K562 treated with DMSO at 1 percent for 24 hours (cell line): ENCODE results near the gene TRMT61B. TPM values are rescaled to one million over a fixed set of nuclear protein-coding genes. Genes with fewer than 3 reads are reported as not detected.

Experiments used
- total RNA-seq: library from RNA; unstranded; fragments of 300-600 nt; gene quantifications from 2 replicates; pipeline ENCODE4 v1.2.3, GENCODE V29; 2022; ENCODE audit warnings: low read depth; ENCODE audit not compliant: insufficient read depth

TRMT61B gene
- total RNA-seq, result 15.8 and 18.1 TPM in 2 replicates

DNA sequence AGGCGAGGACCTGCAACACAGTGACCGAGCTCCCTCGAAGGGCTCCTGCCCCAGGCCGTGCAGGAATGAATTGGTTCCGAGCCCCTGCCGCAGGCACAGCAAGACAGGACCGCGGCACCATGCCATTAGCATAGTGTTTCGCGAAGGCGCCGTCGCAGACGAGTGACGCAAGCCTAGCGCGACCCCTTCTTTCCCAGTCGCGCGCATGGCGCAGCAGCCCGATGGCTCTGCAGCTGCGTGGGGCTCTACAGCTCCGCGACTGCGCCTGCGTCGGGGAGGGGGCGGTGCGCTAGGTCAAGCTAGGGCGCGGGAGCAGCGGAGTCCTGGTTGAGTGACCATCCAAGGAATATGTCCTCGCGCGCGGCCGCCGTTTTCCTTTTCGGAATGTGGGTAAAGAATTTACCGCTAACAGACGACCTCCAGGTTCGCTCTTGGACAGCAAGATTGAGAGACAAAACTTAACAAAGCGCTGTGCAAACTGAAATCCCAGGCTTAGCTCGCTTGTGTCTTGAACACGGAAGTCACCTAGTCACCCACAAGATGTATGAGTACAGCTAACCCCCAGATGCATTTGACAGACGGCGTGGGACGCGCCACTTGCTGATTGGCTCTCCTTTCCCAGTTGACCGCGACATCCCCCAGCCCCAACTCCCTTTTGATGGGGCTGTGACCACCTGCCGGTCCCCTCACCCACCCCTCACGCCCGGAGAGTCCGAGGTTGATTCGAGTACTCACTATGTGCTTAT lies at the start of gene TRMT61B:
TRMT61B (minus strand) TSS at position 164 of the 746 bp plus-strand sequence; CDS start at position 132, 32 bp downstream.

DNA sequence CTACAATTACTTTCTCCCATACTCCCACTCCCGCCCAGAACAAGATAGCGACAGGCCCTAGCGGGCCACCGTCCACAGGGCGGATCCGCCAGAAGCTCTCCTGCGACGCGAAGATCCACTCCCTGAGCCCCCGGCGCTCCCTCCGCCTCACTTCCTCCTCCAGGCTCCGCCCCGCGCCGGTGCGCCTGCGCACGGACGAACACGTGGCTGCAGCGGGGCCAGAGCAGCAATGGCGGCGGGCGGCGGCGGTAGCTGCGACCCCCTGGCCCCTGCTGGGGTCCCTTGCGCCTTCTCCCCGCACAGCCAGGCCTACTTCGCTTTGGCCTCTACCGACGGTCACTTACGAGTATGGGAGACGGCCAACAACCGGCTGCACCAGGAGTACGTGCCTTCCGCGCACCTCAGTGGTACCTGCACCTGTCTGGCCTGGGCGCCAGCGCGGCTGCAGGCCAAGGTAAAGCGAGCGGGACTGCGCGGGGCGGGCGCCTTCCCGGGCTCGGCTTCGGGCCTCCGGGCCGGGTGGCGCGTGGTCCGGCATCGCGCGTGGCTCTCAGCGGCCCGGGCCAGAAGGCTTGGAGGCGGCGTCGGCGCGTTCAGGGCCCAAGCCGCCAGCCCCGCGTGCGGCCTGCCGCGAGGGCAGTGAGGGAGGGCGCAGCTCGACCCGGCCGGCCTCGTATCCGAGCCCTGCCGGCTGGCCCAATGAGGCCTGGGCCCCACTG lies 24.5 kb upstream of the TRMT61B start, which contains the start of gene WDR43:
WDR43 (plus strand) TSS at position 198 of the 719 bp plus-strand sequence; CDS start at position 230, 32 bp downstream.

DNA sequence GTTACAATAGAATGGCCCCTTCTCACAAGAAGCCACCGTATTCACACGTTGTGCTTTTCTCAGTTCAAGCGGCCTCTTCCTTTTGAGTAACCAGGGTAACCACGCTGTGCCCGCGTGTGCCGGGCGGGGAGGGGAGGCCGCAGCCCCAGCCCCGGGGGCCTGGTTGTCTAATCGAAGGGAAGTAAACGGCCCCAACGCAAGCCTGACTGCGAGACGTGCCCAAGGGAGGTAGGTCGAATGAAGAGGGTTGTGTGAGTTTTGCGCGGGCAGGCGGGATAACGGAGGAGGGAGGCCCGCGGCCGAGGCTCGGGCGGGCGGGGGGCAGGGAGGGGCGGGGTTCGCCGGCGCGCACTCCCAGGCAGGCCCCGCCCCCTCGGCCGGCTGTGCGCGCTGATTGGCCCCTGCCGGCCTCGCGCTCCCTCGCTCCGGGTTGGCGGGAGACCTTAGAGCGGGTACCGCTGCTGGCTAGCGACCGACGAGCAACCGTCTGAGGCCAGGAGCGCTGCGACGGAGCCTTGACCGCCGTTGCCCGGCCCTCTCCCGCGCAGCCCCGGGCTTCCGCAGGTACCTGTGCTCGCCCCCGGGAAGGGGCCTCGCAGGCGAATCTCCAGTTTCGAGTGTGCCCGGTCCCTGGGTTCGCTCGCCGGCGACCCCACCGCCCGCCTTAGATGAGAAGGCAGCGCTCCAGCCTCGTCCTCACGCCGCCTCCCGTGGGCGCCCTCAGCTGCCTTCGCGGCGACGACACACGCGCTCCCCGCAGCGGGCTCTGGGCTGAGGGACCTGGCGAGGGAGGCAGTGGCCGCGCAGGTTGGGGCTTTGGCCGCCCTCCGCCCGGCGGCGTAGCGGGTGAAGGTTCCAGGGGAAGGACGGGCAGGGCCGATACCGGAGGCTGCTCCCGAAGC lies 59.5 kb downstream of the TRMT61B start, which contains the start of gene SPDYA:
SPDYA (plus strand) TSS at position 451 of the 902 bp plus-strand sequence. CDS start 5,181 bp downstream, outside the sequence.

Other genes starting within 250 kb of the TRMT61B start
- 48.3 and 61.6 TPM in 2 replicates for gene PPP1CB, start 118.5 kb downstream of the TRMT61B start, total RNA-seq
- gene SPDYA, start 59.5 kb downstream of the TRMT61B start, total RNA-seq, result not detected in 2 replicates
- gene WDR43, start 24.4 kb upstream of the TRMT61B start, total RNA-seq, result 11.9 and 12.4 TPM in 2 replicates
- not detected in 2 replicates for gene TOGARAM2, start 111.0 kb upstream of the TRMT61B start, total RNA-seq
- gene PCARE, start 204.2 kb upstream of the TRMT61B start, total RNA-seq, result not detected in 2 replicates
- 0.46 and 0.80 TPM in 2 replicates for gene CLIP4, start 245.1 kb upstream of the TRMT61B start, total RNA-seq